HG03039 (cell line): ENCODE measurements around the gene IQSEC1.

Source experiments
- ATAC-seq: cut with Tn5 transposase; IDR thresholded peaks from one replicate; pipeline ENCODE4 v1.9.1; 2021; ENCODE audit warnings: mild to moderate bottlenecking, moderate library complexity; ENCODE audit not compliant: unreplicated experiment

IQSEC1 gene

GRCh38 chr3:13073326-13074005, at the start of gene IQSEC1:
Gene IQSEC1 (minus strand): TSS chr3:13073429. CDS start chr3:13073014, 415 bp downstream.
- ATAC-seq = peak; percentile 40

GRCh38 chr3:13122081-13123012, 49.1 kb upstream of the IQSEC1 start:
- no peak for ATAC-seq

GRCh38 chr3:13121553-13122001, 48.3 kb upstream of the IQSEC1 start:
- no peak for ATAC-seq

- ATAC-seq = no peak
These were observed 47.8 kb upstream of the IQSEC1 start for GRCh38 chr3:13120928-13121552.

- ATAC-seq = no peak
These were observed 47.2 kb upstream of the IQSEC1 start for GRCh38 chr3:13120289-13120927.

GRCh38 chr3:13119471-13120220, 46.4 kb upstream of the IQSEC1 start:
- ATAC-seq = no peak

- no peak for ATAC-seq
These were observed 43.2 kb upstream of the IQSEC1 start for GRCh38 chr3:13116426-13116825.

- no peak for ATAC-seq
These were observed 42.8 kb upstream of the IQSEC1 start for GRCh38 chr3:13115991-13116390.

GRCh38 chr3:13115576-13115910, 42.3 kb upstream of the IQSEC1 start:
- no peak for ATAC-seq

- no peak for ATAC-seq
These were observed 41.8 kb upstream of the IQSEC1 start for GRCh38 chr3:13114811-13115575.

- ATAC-seq = no peak
These were observed 40.4 kb upstream of the IQSEC1 start for GRCh38 chr3:13113346-13114330.

- no peak for ATAC-seq
These were observed 39.5 kb upstream of the IQSEC1 start for GRCh38 chr3:13112521-13113345.

GRCh38 chr3:13111873-13112520, 38.8 kb upstream of the IQSEC1 start:
- no peak for ATAC-seq

- ATAC-seq = no peak
These were observed 38.1 kb upstream of the IQSEC1 start for GRCh38 chr3:13111173-13111872.

GRCh38 chr3:13110678-13111116, 37.5 kb upstream of the IQSEC1 start:
- peak; percentile 48 for ATAC-seq

- ATAC-seq = no peak
These were observed 36.3 kb upstream of the IQSEC1 start for GRCh38 chr3:13109516-13109915.
